Dedifferentiated amniotic fluid mesenchymal stem cell (primary cell): ENCODE results near the gene RCCD1.

Source experiments
- DNase-seq: peaks from one replicate; pipeline ENCODE4 v3.0.0-alpha.2; 2016; ENCODE audit errors: extremely low spot score

Gene RCCD1

DNA sequence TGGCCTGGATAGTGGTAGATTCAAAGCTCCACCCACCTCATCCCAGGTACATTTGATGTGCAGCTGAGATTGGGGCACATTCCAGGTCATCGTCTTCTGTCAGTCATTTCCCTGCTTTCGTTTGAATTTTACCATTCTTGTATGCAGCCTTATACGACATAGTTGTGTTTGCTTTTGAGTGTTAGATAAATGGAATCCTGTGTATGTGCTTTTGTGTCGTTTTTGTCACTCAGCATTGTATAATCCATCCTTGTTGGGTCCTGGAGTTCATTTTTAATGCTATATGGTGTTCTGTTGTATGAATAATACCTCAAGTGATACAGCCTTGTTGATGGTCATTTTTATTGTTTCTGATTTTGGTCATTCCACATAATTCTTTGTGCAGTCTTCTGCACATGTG is 7.3 kb downstream of the RCCD1 start:
- DNase-seq, result no peak

DNA sequence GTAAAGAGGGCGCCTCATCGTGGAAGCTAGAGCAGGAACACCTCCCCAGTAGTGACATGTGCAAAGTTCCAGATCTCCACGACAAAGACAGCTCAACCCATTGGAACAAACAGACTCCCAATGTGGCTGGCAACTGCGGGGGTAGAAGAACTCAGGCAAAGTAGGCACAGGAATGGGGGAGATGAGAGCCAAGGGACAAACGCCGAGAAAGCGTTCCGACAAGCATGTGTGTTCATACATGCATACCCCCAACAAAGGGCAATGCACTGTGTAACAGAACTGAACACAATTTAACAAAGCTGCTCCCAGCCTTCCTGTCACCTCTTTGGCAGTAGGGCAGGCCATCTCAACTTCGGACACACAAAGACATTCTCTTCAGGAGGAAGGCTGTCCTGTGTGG is 11.6 kb downstream of the RCCD1 start:
- DNase-seq, result no peak

DNA sequence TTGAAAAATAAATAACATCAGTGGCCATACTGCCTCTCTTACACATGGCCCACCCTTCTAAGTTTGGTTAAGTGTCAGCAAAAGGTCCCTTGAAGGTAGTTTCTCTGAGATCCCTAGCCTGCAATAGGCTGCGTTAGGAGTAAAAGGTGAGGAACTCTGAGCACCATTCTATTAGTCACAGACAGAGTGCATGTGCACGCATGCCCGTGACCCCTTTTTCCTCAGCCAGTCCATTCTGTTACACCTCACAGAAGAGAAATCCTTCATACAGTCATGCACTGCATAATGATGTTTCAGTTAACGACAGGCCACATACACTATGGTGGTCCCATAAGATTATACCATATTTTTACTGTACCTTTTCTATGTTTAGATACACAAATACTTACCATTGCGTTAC is 12.5 kb downstream of the RCCD1 start:
- DNase-seq, result no peak

- DNase-seq, result no peak
Observed at GRCh38 chr15:90968434-90968833, 13.8 kb downstream of the RCCD1 start.

DNA sequence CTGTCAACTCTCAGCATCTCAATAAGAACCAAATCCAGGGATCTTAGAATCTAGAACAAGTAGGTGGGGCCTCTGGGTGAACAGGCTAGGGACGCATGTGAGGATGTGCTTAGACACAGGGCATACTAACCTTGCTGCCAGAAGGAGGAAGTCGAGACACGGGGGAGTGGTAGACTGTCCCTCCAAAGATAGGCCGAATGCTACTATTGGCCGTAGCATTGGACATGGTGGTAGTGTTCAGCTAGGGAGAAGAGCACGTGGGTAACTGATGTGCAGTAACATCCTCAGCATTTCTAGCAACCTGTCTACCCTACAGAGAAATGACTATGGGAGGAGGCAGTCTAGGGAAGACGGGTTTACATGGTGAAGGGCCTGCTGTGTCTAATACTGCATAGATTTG is 15.6 kb downstream of the RCCD1 start:
- DNase-seq, result no peak

DNA sequence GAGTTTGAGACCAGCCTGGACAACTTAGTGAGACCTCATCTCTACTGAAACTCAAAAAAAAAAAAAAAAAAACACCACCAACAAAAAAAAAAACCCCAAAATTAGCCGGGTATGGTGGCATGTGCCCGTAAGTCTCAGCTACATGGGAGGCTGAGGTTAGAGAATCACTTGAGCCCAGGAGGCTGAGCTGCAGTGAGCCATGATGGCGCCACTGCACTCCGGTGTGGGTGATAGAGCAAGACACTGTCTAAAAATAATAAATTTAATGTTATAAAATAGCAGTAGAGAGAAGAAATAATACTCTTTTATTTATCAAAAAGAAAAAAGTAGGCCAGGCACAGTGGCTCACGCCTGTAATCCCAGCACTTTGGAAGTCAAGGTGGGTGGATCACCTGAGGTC is 17.4 kb downstream of the RCCD1 start:
- DNase-seq, result no peak

- DNase-seq, result no peak
Observed at GRCh38 chr15:90974216-90974615, 19.5 kb downstream of the RCCD1 start.

DNA sequence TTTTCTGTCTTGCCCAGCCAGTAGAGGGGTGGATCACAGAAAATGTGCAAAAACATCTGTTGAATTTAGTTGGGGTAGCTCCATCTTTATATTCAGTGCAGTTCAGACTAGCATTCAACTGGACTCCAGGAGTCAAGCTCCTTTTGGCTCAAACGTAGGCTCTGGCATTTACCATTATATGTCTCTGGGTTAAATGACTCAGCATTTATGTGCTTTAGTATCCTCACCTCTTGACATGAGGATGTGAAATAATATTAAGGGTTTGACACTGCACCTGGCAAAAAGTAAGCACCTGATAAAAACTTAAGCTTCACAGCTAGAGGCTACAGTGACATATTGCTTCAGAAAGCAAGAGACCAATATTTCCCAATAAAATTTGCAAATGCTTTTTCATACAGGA is 24.9 kb downstream of the RCCD1 start:
- DNase-seq, result no peak

- DNase-seq, result no peak
Observed at GRCh38 chr15:90981681-90982080, 27.0 kb downstream of the RCCD1 start.

- DNase-seq, result no peak
Observed at GRCh38 chr15:90982135-90982534, 27.5 kb downstream of the RCCD1 start.

- no peak for DNase-seq
Observed at GRCh38 chr15:90986790-90987507, 32.3 kb downstream of the RCCD1 start.

DNA sequence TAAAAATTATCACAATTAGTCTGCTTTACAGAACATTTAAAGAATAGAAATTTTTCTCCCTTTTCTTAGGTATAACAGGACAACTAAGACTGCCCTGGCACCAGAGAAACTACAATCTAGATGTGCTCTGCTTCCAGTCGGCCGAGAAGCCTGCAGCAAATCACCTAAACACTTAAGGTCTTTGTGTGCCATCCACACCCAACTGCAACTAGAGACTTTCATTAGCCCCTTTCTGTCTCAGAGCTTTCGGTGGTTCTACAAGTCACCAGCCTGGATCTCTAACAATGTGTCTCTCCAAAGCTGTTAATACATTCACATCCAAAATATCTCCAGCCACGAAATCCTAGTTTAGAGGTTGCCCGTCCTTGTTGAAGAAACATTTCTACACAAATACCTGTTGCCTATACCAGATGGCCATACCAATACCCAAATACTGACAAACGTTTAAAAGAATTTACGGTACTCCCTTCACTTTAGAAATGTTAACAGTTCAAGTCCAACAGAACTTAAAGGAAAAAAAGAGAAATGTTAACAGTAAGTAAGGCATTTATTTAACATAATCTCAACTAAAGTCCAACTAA is 33.0 kb downstream of the RCCD1 start:
- no peak for DNase-seq

GRCh38 chr15:90988296-90988695 is 33.6 kb downstream of the RCCD1 start:
- no peak for DNase-seq

DNA sequence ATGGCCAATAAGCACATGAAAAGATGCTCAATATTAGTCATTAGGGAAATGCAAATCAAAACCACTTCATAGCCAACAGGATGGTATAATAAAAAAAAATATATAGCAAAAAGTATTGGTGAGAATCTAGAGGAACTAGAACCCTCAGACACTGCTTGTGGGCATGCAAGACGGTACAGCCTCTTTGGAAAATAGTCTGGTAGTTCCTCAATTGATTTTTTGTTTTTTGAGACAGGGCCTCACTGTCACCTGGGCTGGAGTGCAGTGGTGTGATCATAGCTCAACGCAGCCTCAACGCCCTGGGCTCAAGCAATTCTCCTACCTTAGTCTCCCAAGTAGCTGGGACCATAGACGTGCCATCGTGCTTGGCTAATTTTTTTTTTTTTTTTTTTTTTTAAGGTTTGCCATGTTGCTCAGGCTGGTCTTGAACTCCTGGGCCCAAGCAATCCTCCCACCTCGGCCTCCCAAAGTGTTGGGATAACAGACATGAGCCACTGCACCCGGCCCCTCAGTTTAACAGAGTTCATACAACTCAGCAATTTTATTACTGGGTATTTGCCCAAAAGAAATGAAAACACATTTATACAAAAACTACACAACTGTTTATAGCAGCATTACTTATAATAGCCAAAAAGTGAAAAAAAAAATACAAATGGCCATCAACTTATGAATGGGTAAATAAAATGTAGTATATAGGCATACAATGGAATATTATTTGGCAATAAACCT is 34.5 kb downstream of the RCCD1 start:
- DNase-seq, result no peak

- no peak for DNase-seq
Observed at GRCh38 chr15:90990446-90990845, 35.8 kb downstream of the RCCD1 start.

- DNase-seq, result no peak
Observed at GRCh38 chr15:90991587-90992285, 37.1 kb downstream of the RCCD1 start.

DNA sequence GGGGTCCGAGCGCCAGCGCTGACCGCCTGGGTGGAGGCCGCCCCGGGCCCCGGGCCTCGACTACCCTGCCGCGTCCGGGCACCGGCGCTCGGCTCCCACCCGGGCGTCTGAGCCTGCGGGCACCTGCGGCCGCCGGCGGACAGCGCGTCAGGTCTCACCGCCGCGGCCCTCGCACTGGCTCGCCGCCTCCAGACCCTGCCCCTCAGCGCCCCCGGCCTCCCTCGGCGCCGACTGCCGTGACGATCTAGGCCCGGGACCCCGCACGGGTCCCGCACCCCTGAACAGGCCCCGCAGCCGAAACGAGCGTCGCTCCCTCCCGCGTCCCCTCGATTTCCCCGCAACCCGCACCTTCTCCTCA is 39.4 kb downstream of the RCCD1 start:
- DNase-seq, result no peak

DNA sequence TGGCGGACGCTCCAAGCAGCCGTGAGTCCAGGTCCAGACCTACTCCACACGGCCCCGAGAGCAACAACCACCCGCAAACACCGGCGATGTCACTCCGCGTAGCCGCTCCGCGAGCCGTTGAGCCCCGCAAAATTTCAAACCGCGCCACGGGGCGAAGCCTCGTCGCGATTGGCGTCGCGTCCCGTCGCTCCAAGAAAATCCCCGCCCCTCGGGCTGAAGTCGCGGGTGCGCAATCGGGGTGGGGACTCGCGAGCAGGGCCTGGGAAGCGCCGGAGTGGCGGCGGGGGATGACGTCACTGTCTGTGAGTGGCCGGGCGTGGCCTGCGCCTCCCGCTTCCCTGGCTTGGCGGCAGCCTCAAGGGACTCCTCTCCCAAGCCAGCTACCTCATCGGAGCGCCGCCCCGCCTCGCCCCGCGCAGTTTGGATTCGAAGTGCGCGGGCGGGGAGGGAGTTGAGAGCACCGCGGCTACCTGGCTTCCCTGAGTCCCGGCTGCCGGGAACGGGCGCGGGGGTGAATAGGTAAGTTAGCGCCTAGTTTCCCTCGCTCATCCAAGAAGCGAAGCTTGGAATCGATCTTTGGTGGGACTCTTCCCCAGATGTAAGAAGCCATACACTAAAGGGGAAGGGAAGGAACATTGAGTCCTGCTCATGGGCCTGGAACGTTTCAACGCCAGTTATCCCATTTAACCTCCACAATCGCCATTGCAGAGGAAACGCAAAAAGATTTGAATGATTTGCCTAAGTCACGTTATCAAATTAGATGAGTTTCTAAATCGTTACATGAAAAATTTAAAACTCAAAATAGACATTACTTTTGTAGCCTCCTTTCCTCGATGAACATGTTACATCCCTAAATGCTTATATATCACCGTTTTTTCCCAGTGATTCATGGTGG is 40.0 kb downstream of the RCCD1 start, which contains the start of gene PRC1:
TSS of gene PRC1 (minus strand) at position 119 of the 895 bp plus-strand sequence. CDS start at position 1, 118 bp downstream.
- DNase-seq, result peak; percentile 97

DNA sequence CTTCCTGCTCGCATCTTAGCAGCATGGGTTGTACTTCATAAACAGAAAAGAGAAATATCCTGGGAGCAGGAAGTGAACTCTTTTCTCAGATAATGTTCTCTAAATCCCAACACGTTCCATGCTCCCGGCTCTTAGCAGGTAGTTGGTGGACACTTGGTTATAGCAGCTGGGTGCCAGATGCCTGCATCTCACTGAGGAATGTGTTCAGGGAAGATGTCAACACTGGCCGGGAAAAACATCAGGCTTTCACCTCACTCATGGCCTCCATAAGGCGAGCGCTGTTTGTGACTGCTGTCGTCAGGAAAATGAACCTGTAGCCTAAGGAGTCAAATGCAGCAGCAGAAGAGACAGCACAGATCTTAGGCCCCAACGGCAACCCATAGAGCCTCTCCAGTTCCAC is 44.1 kb downstream of the RCCD1 start:
- no peak for DNase-seq

- no peak for DNase-seq
Observed at GRCh38 chr15:91001209-91001608, 46.5 kb downstream of the RCCD1 start.

GRCh38 chr15:91007266-91007665 is 52.6 kb downstream of the RCCD1 start:
- no peak for DNase-seq
